Mammary epithelial cell (primary cell): ENCODE results near the gene ERCC6L.

Experiments used
- CTCF ChIP-seq, 2 donors: IDR thresholded peaks in 1 of 2; conservative IDR thresholded peaks in 1 of 2; 2 replicates each; pipeline ENCODE4 v1.5.1; 2011 to 2012; ENCODE audit warnings: inconsistent platforms in 2 of 2, low read length in 2 of 2, mild to moderate bottlenecking in 2 of 2, control low read depth in 1 of 2, low read depth in 1 of 2; ENCODE audit not compliant: insufficient read depth in 1 of 2; ENCODE audit errors: extremely low read depth in 1 of 2
- EZH2 ChIP-seq: IDR thresholded peaks from 2 replicates; pipeline ENCODE4 v1.6.1; 2012; ENCODE audit warnings: low read length, inconsistent platforms, borderline replicate concordance

DNA sequence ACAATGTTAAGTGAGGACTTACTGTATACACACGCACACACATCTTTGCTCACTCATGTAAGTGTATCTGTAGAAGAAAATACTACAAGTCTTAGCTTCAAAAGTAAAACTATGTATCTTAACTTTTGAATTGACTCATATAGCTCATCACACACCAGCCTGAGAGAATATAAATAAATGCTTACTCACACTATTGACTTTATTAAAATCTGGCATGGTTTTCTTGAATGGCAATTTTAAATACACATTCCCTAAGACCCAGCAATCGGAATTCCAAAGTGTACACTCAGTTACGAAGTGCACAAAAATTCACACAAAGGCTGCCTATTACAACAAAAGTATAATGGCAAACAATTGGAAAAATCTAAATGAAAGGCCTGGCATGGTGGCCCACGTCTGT is 2.0 kb downstream of the ERCC6L start:
- TF ChIP-seq CTCF (conservative IDR thresholded peaks at IDR 0.05 in 1 of 2, IDR thresholded peaks at IDR 0.05 in 1 of 2; ENCODE audit: extremely low read depth in 1 of 2, insufficient read depth in 1 of 2, low read depth in 1 of 2, low read length in 2 of 2) (no peak), EZH2 (no peak)
